ENCODE data around the gene SOX8. TPM values are rescaled to one million over a fixed set of nuclear protein-coding genes. Genes with fewer than 3 reads are reported as not detected.

Gene SOX8
- polyA plus RNA-seq, 3 donors = not detected

DNA sequence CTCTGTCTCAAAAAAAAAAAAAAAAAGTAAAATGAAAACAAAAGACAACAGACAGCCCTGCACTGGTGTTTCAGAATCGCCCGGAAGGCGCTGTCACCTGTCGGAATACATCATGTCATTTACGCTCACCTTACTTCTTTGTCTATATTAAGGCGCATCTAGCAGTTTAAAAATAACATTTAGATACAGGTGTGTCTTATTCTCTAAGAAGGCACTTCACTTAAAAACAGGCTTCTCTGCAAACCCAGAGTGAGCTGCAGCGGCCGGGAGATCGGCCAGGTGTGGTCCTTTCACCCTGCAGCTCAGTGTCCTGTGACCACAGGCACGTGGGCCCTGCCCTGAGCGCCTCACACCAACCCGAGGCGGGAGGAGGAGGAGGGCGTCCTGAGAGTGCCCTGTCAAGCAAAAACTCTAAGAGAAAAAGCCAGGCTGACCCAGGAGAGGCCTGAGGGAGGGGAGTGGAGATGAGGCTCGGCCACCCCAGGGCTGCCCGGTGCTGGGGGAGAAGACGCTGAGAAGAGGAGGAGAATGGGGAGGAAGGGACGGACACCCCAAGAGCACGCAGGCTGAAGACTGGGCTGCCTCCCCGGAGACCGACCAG is 7.5 kb upstream of the SOX8 start:
- H3K27me3 ChIP-seq (ENCODE audit: control insufficient read depth in 2 of 2, insufficient read depth in 2 of 2, low read length in 2 of 2) = peaks cover 0 to 26% of the 10 kb centered on the region in 2 donors
- intact Hi-C loops (cut with micrococcal nuclease) = no loop called here
- TF ChIP-seq, protein P1, sequence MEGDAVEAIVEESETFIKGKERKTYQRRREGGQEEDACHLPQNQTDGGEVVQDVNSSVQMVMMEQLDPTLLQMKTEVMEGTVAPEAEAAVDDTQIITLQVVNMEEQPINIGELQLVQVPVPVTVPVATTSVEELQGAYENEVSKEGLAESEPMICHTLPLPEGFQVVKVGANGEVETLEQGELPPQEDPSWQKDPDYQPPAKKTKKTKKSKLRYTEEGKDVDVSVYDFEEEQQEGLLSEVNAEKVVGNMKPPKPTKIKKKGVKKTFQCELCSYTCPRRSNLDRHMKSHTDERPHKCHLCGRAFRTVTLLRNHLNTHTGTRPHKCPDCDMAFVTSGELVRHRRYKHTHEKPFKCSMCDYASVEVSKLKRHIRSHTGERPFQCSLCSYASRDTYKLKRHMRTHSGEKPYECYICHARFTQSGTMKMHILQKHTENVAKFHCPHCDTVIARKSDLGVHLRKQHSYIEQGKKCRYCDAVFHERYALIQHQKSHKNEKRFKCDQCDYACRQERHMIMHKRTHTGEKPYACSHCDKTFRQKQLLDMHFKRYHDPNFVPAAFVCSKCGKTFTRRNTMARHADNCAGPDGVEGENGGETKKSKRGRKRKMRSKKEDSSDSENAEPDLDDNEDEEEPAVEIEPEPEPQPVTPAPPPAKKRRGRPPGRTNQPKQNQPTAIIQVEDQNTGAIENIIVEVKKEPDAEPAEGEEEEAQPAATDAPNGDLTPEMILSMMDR (IDR thresholded peaks at IDR 0.05) = no peak
- no peaks in the 10 kb centered on the region for H4K20me1 ChIP-seq (ENCODE audit: insufficient read depth, low read length)
- DNase-seq = no peak
- H3K9ac ChIP-seq (ENCODE audit: insufficient read depth, low read length, poor library complexity, severe bottlenecking) = no peak overlapping the region
- no peaks in the 10 kb centered on the region for H3K36me3 ChIP-seq (replicated peaks in 1 of 2; ENCODE audit: control insufficient read depth in 1 of 2, insufficient read depth in 2 of 2, low read length in 2 of 2)
- H3K4me3 ChIP-seq (replicated peaks in 1 of 3; ENCODE audit: low read depth in 2 of 3, low read length in 3 of 3) = no peak overlapping the region
- no peak overlapping the region for H2AFZ ChIP-seq (ENCODE audit: insufficient read depth, low read depth, low read length, poor library complexity, severe bottlenecking)
- H3K9me3 ChIP-seq (replicated peaks in 1 of 2; ENCODE audit: control insufficient read depth in 1 of 2, insufficient read depth in 1 of 2, low read length in 2 of 2) = peaks cover 0 to 3% of the 10 kb centered on the region in 2 donors
- Mint-ChIP-seq H3K9me3 (peaks cover 1 to 8% (median 4%) of the 10 kb centered on the region in 7 donors), H3K36me3 (peaks cover 3% of the 10 kb centered on the region in 2 donors), H3K27ac (no peak overlapping the region), H3K4me1 (peaks cover 11% of the 10 kb centered on the region), H3K27me3 (ENCODE audit: low read depth in 3 of 3) (peaks cover 24 to 45% (median 32%) of the 10 kb centered on the region in 3 donors), H3K4me3 (no peak overlapping the region)
- WGBS (ENCODE audit: insufficient coverage) = 78% methylated on average over 13 of the region's 21 CpGs
- H3K79me2 ChIP-seq (ENCODE audit: insufficient read depth, low read length) = no peaks in the 10 kb centered on the region
- H3K4me2 ChIP-seq (replicated peaks; ENCODE audit: extremely low read depth, low read length, poor library complexity, severe bottlenecking) = no peak overlapping the region
- H3K4me1 ChIP-seq (ENCODE audit: control insufficient read depth in 1 of 2, insufficient read depth in 2 of 2, low read length in 2 of 2) = peaks cover 12 to 21% of the 10 kb centered on the region in 2 donors
- no peak overlapping the region for H3K27ac ChIP-seq (ENCODE audit: low read depth in 1 of 2, low read length in 2 of 2)

- no peak for DNase-seq
- H2AFZ ChIP-seq (ENCODE audit: insufficient read depth, low read depth, low read length, poor library complexity, severe bottlenecking) = no peak overlapping the region
- H3K27ac Mint-ChIP-seq = no peak overlapping the region
These were observed 6.8 kb upstream of the SOX8 start for GRCh38 chr16:974611-975261.

More at GRCh38 chr16:974611-975261, 6.8 kb upstream of the SOX8 start:
- intact Hi-C loops (cut with micrococcal nuclease) = no loop called here
- Histone ChIP-seq H3K27ac (ENCODE audit: low read depth in 1 of 2, low read length in 2 of 2) (no peak overlapping the region), H3K36me3 (replicated peaks in 1 of 2; ENCODE audit: control insufficient read depth in 1 of 2, insufficient read depth in 2 of 2, low read length in 2 of 2) (no peaks in the 10 kb centered on the region), H3K4me3 (replicated peaks in 1 of 3; ENCODE audit: low read depth in 2 of 3, low read length in 3 of 3) (no peak overlapping the region), H4K20me1 (ENCODE audit: insufficient read depth, low read length) (no peaks in the 10 kb centered on the region), H3K79me2 (ENCODE audit: insufficient read depth, low read length) (no peaks in the 10 kb centered on the region), H3K27me3 (ENCODE audit: control insufficient read depth in 2 of 2, insufficient read depth in 2 of 2, low read length in 2 of 2) (peaks cover 4 to 33% of the 10 kb centered on the region in 2 donors), H3K9me3 (replicated peaks in 1 of 2; ENCODE audit: control insufficient read depth in 1 of 2, insufficient read depth in 1 of 2, low read length in 2 of 2) (peaks cover 0 to 3% of the 10 kb centered on the region in 2 donors), H3K9ac (ENCODE audit: insufficient read depth, low read length, poor library complexity, severe bottlenecking) (no peak overlapping the region), H3K4me2 (replicated peaks; ENCODE audit: extremely low read depth, low read length, poor library complexity, severe bottlenecking) (no peak overlapping the region), H3K4me1 (ENCODE audit: control insufficient read depth in 1 of 2, insufficient read depth in 2 of 2, low read length in 2 of 2) (peaks cover 10 to 17% of the 10 kb centered on the region in 2 donors)
- 97% methylated on average over 17 of the region's 26 CpGs for WGBS (ENCODE audit: insufficient coverage)
- Mint-ChIP-seq H3K9me3 (peaks cover 1 to 8% (median 4%) of the 10 kb centered on the region in 7 donors), H3K4me3 (no peak overlapping the region), H3K4me1 (peaks cover 6% of the 10 kb centered on the region), H3K36me3 (peaks cover 0 to 3% of the 10 kb centered on the region in 2 donors), H3K27me3 (ENCODE audit: low read depth in 3 of 3) (peaks cover 31 to 51% (median 38%) of the 10 kb centered on the region in 3 donors)
- TF ChIP-seq, protein P1 (IDR thresholded peaks at IDR 0.05) = no peak
